ENCODE results near the gene PCSK7.
A peak's percentile ranks its signal among the peaks of the same experiment; 100 is the strongest.
"Not testable (repeated sequence)": the region's sequence is repeated elsewhere in the genome, so short reads cannot be mapped to it uniquely, and the experiment has no call there.

The PCSK7 gene, protein sequence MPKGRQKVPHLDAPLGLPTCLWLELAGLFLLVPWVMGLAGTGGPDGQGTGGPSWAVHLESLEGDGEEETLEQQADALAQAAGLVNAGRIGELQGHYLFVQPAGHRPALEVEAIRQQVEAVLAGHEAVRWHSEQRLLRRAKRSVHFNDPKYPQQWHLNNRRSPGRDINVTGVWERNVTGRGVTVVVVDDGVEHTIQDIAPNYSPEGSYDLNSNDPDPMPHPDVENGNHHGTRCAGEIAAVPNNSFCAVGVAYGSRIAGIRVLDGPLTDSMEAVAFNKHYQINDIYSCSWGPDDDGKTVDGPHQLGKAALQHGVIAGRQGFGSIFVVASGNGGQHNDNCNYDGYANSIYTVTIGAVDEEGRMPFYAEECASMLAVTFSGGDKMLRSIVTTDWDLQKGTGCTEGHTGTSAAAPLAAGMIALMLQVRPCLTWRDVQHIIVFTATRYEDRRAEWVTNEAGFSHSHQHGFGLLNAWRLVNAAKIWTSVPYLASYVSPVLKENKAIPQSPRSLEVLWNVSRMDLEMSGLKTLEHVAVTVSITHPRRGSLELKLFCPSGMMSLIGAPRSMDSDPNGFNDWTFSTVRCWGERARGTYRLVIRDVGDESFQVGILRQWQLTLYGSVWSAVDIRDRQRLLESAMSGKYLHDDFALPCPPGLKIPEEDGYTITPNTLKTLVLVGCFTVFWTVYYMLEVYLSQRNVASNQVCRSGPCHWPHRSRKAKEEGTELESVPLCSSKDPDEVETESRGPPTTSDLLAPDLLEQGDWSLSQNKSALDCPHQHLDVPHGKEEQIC

DNA sequence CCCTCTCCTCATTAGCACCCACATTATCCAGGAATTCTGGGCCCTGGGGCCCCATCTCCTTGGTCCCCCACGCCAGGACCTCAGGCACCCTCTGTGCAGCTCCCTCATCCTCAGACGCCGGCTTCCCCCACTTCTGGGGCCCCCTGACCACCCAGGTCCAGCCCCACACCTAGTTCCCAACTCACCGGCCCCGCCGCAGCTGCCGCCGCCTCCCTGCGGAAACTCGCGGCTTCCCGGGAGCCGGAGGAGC is at the start of gene PCSK7:
PCSK7 (minus strand) TSS at position 232 of the 250 bp plus-strand sequence. CDS start 2,229 bp downstream, outside the sequence.
- DNase-seq = no peak

DNA sequence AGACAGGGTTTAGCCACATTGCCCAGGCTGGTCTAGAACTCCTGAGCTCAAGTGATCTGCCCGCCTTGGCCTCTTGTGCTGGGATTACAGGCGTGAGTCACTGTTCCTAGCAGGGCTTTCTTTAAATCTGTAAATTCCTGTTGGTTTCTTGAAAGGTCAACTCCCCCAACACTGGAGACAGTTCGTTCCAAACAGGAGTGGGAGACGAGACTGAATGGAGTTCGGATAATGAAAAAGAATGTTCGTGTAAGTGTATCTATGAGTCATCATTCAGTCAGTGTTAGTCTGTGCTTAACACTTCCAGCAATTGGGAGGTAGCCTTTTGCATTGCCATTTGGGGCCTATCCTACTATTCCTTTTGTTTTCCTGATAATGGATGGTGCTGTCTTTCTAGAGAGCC is 49.3 kb upstream of the PCSK7 start:
- DNase-seq = no peak

DNA sequence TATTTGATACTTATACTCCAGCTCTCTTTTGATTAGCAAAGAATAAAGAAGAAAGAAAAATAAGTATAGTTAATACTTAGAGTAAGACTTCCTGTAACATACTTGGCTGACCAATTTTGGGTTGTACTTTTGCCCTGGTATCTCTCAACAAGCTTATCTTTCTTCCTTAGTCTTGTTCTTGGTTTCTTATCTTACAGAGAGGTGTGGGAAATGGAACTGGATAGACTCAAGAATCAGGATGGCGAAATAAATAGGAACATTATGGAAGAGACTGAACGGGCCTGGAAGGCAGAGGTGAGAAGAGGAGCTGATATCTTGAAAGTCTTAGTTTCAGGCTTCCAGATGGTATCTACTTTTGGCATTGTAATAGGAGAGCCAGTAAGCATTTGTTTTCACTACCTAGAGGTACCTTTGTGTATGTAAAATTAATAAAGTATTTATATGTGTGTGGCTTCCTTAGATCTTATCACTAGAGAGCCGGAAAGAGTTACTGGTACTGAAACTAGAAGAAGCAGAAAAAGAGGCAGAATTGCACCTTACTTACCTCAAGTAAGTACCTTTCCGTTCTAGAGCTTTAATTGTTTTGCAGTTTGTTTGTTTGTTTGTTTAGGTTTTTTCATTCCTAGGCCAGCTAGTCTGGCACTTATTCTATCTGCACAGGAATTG is 48.0 kb upstream of the PCSK7 start:
- DNase-seq = no peak

DNA sequence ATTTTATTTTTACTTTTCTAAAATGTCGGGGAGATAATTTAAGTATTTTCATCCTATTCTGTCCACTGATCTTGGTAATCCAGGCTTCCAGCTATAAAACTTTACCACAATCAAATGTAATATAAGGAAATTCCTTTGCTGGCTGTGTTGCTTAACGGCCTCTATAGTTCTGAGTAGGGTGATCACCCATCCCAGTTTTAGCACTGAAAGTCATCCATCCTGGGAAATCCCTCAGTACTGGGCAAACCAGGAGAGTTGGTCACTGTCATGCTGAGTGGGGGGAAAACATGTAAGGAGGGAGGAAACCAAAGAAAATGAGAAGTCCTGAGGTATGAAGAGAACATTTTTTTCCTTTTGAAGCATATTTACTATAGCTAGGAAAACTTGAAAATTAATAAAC is 46.5 kb upstream of the PCSK7 start:
- DNase-seq = no peak

DNA sequence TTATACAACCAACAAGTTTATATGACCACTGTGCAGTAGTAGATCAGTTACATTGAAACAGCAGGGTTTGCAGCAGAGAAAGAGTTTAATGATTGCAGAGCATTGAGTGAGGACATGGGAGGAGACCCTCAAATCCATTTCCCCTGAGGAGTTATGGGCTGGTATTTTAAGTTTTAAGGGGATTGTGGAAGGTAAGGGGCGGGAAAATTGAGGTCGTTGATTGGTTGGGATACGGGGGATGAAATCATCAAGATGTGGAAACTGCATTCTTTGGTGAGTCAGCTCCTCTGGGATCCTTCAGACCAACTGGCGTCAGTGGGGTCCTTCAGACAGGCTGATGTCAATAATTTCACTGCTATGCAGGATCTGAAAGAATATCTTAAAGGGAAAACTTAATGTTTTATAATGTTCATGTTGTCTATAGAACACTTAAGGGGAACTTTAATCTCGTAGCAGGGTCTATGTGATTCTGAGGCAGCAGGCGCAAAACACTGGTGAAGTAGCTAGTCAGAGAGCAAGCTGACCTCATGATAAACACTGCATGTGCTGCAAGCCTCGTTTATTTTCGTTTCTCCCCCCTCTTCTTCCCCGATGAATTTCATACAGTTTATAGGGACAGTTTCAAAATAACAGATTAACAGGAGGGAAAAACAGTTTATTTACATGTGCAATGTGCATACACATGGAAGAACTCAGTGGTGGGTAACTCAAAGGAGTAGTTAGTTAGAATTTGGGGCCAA is 41.8 kb upstream of the PCSK7 start:
- DNase-seq = no peak

DNA sequence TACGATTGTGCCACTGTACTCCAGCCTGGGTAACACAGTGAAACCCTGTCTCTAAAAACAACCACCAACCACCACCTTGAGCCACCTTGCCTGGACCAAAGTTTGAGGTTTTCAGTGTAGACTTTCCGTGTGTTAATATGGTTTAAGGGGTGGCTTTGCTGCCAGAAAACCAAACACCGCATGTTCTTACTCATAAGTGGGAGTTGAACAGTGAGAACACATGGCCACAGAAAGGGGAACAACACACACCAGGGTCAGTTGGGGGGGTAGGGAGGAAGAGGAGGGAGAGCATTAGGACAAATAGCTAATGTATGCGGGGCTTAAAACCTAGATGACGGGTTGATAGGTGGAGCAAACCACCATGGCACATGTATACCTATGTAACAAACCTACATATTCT is 40.3 kb upstream of the PCSK7 start:
- not testable (repeated sequence) for DNase-seq

DNA sequence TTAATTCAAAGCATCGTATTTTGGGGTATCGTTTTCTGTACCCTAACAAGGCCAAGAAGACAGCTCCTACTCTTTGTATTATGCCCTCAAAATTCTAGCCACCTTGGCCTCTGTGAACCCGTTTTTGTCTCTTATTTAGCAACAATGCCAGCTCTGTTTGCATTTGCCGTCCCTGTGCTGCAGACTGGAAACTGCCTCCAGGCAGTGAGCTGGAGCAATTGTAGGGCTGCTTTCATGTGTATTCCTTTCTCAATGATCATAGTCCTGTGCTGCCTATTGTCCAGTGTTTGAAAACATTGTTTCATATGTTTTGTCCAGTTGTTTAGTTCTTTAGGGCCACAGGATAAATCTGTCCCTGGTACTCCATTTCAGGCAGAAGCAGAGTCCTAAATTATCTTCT is 39.3 kb upstream of the PCSK7 start:
- no peak for DNase-seq

DNA sequence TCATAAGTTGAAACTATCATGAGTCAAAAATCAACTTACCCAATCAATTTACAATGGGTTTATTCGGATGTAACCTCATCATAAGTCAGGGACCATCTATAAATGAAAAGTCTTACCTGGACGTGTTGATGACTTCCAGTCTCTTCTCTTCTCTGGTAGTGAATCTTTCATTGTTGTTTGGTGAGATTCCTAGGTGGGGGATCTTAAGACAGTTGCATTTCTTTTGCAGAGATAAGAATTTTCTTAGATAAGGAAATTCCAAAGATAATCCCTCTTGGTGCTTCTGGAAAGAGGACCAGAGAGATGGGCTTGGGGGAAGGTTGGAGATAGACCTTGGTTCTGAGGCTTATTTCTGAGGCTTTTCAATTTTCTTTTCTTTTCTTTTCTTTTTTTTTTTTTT is 38.0 kb upstream of the PCSK7 start:
- DNase-seq = no peak

DNA sequence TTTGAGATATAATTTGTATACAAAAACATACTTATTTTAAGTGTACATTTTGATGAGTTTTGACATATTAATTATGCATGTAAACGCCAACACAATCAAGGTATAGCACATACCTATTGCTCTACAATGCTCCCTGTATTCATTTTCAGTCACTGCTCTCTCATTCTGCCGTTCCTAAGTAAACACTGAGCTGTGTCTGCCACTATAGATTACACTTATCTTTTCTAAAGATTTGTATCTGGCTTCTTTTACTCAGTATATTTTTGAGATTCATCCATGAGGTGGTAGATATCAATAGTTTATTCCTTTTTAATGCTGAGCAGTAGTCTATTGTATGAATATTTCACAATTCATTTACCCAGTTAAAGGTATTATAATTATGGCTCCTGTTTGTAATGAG is 33.9 kb upstream of the PCSK7 start:
- DNase-seq = no peak

DNA sequence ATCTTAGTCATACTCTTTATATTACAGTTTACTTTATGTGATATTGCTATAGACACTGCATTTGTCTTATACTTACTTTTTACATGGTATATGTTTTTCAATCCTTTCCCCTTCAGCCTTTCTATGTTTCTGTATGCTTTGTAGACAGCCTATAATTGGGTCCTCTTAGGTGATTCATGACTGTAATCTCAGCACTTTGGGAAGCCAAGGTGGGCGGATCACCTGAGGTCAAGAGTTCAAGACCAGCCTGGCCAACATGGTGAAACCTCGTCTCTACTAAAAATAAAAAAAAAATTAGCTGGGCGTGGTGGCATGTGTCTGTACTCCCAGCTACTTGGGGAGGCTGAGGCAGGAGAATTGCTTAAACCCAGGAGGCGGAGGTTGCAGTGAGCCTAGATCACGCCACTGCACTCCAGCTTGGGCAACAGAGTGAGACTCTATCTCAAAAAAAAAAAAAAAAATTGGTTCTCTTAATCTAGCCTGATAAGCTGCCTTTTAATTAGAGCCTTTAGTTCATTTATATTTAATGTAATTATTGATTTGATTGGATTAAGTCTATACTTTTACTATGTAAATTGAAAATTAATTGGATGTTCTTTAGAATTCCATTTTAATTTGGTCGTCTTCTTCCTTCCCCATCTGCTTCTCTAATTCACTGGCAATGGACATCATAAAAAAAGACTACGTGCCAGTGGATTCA is 32.9 kb upstream of the PCSK7 start:
- not testable (repeated sequence) for DNase-seq

DNA sequence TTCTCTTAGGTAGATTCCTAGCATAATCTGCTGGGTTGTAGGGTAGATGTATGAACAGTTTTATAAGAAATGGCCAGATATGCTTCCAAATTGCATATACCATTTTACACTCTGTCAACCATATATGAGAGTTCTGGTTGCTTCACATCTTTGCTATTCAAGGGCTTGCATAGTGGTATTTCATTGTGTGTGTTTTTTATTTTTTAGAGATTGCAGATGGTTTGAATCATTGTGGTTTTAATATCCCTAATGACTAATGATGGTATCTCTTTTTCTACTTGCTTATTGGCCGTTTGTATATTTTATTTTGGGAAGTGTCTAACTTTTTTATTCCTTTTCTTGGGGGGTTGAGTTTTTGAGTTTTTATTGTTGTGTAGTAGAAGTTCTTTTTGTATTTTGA is 27.5 kb upstream of the PCSK7 start:
- no peak for DNase-seq

DNA sequence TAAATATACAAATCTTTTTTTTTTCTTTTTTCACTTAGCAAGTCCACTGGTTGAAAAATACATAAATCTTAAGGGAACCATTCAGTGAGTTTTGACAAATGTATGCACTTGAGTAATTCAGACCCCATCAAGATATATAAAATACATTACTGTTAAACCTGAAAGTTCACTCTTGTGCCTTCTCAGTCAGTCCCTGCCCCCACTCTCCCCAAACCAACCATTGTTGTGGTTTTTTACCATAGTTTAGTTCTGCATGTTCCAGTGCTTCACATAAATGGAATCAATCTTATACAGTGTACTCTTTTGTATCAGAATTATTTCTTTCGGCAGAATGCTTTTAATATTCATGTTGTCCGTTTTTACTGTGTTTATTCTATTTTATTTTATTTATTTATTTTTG is 26.7 kb upstream of the PCSK7 start:
- no peak for DNase-seq

DNA sequence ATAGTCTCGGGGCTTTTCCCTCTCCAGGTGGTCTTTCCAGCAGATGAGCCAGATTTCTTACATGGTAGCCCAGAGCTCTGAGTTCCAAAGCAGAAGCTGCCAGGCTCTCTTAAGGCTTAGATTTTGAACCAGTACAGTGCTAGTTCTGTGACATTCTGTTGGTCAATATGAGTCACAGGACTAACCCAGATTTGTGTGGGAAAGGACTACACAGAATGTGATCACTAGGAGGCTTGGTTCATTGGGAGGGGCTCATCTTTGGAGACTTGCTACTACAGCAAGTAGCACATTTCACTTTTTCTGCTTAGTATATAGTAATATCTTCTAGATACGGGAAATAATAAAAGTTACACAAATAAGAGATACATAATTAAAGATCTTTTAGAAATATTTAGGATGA is 24.7 kb upstream of the PCSK7 start:
- no peak for DNase-seq

DNA sequence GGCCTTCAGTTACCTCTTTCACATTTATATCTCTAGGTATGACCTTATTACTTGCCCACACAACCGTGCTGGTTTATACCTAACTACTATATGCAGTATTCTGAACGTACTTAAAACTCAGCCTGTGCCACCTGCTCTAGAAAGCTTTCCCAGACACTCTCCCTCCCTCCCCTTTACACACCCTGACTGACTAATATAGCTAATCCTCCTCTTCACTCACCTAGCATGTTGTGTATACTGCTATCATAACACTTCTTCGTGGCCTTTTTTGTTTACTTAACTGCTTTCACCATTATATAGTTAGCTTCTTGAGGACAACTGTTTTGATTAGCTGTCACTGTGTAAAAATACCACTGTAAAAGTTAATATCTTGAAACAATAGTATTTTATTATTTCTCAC is 24.1 kb upstream of the PCSK7 start:
- DNase-seq = no peak

DNA sequence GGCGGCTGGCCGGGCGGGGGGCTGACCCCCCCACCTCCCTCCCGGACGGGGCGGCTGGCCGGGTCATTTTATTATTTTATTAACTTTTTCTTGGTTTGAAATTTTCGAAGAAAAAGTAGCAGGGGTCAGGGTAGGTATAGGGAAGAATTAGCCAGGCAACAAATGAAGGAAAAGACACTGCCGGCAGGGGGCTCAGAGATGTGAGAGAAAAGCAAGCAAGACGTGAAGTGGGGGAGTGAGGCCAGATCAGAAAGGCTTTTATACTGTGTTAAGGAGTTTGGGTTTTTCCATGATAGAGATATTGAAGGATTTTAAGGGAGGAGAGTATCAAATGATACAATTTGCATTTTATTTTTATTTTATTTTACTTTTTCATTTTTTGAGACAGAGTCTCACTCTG is 19.6 kb upstream of the PCSK7 start:
- no peak for DNase-seq

DNA sequence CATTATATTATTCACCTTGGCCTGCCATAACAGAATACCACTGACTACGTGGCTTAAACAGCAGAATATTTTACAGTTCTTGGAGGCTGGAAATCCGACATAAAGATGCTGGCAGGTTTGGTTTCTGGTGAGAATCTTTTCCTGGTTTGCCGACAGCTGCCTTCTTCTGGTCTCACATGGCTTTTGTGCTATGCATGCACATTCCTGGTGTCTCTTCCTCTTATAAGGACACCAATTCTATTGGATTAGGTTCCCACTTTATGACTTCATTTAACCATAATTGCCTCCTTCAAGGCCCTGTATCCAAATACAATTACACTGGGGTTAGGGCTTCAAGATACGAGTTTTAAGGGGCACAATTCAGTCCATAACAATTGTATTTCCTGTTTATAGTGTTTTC is 17.7 kb upstream of the PCSK7 start:
- no peak for DNase-seq

DNA sequence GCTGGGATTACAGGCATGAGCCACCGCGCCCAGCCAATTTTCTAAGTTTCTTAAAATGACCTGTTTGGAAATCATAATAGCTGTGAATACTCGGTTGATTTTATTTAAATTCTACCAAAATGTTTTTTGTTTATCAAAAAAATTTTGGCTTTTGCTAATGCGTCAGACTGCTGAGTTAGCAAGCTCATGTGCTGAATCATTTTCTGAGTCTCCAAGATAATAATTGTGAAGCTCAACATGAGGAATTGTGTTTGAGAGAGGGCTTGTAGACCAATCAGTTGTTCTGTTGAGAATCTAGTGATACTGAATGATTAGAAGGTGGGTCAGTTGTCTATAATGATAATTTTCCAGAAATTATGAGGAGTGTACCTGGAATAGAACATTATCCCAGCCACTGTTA is 16.5 kb upstream of the PCSK7 start:
- no peak for DNase-seq

DNA sequence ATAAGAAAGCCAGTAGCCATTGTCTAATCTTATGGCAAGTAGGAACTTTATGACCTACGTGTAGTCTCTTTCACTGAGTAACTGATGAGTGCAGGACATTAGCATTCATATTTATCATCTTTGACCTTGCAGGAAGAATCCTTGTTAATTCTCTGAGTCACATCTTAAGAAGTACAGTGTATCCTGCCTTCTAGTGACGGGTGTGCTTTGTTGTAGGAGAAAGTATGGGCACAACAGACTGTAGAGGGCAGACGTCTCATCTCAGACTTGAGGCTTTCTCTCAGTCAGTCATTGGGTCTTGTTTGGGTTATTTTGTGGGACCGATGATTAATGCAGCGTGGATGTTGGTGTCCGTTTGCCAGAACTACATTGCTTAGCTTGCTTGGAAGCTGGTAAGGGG is 7.4 kb upstream of the PCSK7 start:
- no peak for DNase-seq

DNA sequence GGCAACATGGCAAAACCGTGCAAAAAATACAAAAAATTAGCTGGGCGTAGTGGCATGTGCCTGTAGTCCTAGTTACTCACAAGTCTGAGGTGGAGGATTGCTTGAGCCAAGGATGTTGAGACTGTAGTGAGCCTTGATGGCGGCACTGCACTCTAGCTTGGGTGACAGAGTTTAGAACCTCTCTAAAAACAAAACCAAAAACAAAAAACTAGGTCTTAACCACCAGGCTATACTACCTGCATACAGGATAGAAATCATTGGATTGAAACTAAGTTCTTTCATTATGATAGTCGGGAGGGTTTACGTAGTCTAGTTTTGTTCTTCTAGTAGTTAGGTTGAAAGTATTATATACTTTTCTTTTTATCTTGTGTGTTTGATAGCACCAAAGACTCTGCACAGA is 6.3 kb upstream of the PCSK7 start:
- DNase-seq = no peak

DNA sequence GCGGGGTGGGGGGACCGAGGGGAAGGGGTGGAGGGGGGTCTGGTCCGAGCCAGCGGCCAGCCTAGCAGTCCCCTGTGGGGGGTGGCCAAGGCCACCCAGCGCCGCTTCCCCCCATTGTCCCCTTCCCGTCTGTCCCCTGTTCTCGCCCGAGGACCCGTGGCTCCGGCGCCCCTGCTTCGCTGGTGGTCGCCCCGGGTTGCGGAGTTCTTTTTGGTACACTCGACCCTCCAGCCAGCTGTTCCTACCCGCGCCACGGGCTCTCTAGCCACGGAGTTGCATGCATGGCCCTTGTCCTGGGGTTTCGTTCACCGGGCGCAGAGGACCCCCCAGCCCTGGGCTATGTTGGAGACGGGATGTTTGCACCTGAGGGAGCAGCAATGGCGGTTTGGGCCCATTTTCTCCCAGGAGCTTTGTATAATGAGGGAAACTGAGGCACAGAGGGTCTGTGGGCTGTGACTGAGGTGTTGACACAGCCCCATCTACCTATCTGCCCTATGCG is 1.1 kb upstream of the PCSK7 start:
- no peak for DNase-seq

DNA sequence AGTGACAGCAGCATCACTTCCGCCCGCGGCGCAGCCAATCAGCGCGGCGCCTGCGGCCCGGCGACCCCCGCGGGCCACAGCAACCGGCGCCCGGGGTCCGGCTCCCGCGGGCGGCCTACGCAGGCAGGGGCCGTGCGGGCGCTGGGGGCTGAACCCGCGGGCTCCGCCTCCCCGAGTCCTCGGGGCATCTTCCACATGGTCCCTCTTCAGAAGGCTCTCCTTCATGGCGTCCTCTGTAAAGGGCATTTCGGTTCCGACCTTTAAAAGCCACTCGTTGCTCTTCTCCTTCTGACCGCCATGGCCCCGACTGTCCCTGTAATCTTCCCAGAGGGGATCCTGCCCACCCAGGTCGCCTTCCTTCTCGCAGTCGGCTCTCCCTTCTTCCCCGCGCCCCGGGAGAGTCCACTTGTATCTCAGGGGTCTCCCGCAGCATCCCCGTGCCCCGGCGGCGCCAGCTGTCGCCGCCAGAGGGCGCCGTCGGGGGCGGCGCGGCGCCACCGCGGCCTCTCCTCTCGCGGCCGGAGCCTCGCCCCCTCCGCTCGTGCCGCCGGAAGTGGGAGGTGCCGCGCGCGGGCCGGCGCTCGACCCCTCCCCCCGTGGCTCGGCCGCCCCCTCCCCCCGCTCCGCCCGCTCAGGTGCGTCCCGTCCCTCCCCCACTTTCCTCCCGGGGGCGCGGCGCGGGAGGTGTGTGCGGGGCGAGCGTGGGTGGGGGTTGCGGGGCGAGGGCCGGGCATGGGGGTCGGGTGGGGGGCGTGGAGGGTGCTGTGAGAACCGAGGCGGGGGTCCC is 412 bp upstream of the PCSK7 start, which contains the start of gene RNF214:
RNF214 (plus strand) TSS at position 580 of the 787 bp plus-strand sequence. CDS start 1,602 bp downstream, outside the sequence.
- DNase-seq = peak; percentile 90

All from femur (tissue), 1 donor.